ENCODE data around the gene SIGLEC7.

Gene SIGLEC7

GRCh38 chr19:51142119-51142518 lies at the start of gene SIGLEC7:
Gene SIGLEC7 (plus strand): TSS chr19:51142301. CDS start chr19:51142370, 69 bp downstream.
- DNase-seq = peak; percentile 49 to 56

GRCh38 chr19:51093101-51093500 lies 49.0 kb upstream of the SIGLEC7 start:
- no peak for DNase-seq

GRCh38 chr19:51093510-51094345 lies 48.4 kb upstream of the SIGLEC7 start:
- no peak for DNase-seq

- no peak for DNase-seq
Observed at GRCh38 chr19:51094696-51095279, 47.3 kb upstream of the SIGLEC7 start.

GRCh38 chr19:51096473-51097165 lies 45.5 kb upstream of the SIGLEC7 start:
- peak; percentile 7 to 11 for DNase-seq

- DNase-seq = peak; percentile 19 to 22
Observed at GRCh38 chr19:51097166-51097738, 44.8 kb upstream of the SIGLEC7 start.

- DNase-seq = no peak
Observed at GRCh38 chr19:51097796-51098195, 44.3 kb upstream of the SIGLEC7 start.

- no peak for DNase-seq
Observed at GRCh38 chr19:51098365-51099046, 43.6 kb upstream of the SIGLEC7 start.

- DNase-seq = no peak
Observed at GRCh38 chr19:51099047-51099382, 43.1 kb upstream of the SIGLEC7 start.

- DNase-seq = no peak
Observed at GRCh38 chr19:51100601-51101000, 41.5 kb upstream of the SIGLEC7 start.

GRCh38 chr19:51101171-51101865 lies 40.8 kb upstream of the SIGLEC7 start:
- DNase-seq = no peak

GRCh38 chr19:51102991-51103390 lies 39.1 kb upstream of the SIGLEC7 start:
- DNase-seq = no peak

- no peak for DNase-seq
Observed at GRCh38 chr19:51103926-51104341, 38.2 kb upstream of the SIGLEC7 start.

- DNase-seq = no peak
Observed at GRCh38 chr19:51107406-51108065, 34.6 kb upstream of the SIGLEC7 start.

- DNase-seq = peak; percentile 98
Observed at GRCh38 chr19:51108066-51108804, 33.9 kb upstream of the SIGLEC7 start, which contains the start of gene CTU1. Gene CTU1 (minus strand): TSS chr19:51108409. CDS start chr19:51104569, 3,840 bp downstream.

GRCh38 chr19:51108805-51109146 lies 33.3 kb upstream of the SIGLEC7 start:
- DNase-seq = no peak

- DNase-seq = no peak
Observed at GRCh38 chr19:51110666-51110971, 31.5 kb upstream of the SIGLEC7 start.

- peak in 1 of 2 experiments; percentile 4 for DNase-seq
Observed at GRCh38 chr19:51111606-51112005, 30.5 kb upstream of the SIGLEC7 start.

- no peak for DNase-seq
Observed at GRCh38 chr19:51114087-51114729, 27.9 kb upstream of the SIGLEC7 start.

- no peak for DNase-seq
Observed at GRCh38 chr19:51116736-51117286, 25.3 kb upstream of the SIGLEC7 start.

Data from AML-193 (cell line).